Left renal cortex interstitium (tissue), 4 donors: ENCODE data around the gene CES3. TPM values are rescaled to one million over a fixed set of nuclear protein-coding genes. Genes with fewer than 3 reads are reported as not detected.
A peak's percentile ranks its signal among the peaks of the same experiment; 100 is the strongest.
"Not testable (repeated sequence)": the region's sequence is repeated elsewhere in the genome, so short reads cannot be mapped to it uniquely, and the experiment has no call there.

Experiments used
- DNase-seq, 4 donors: peaks; one replicate each; pipeline ENCODE4 v3.0.0-alpha.2; 2013; ENCODE audit warnings: low read depth in 4 of 4, low spot score in 2 of 4, missing footprints in 1 of 4
- polyA plus RNA-seq, 4 donors: library from polyadenylated mRNA; unstranded; fragments of 120-200 nt; gene quantifications; one replicate each; pipeline ENCODE4 v1.2.1, GENCODE V29; 2013; ENCODE audit not compliant: insufficient read length in 4 of 4

The CES3 gene
- polyA plus RNA-seq, 4 donors: 1.3 to 3.7 (median 2.9) TPM

DNA sequence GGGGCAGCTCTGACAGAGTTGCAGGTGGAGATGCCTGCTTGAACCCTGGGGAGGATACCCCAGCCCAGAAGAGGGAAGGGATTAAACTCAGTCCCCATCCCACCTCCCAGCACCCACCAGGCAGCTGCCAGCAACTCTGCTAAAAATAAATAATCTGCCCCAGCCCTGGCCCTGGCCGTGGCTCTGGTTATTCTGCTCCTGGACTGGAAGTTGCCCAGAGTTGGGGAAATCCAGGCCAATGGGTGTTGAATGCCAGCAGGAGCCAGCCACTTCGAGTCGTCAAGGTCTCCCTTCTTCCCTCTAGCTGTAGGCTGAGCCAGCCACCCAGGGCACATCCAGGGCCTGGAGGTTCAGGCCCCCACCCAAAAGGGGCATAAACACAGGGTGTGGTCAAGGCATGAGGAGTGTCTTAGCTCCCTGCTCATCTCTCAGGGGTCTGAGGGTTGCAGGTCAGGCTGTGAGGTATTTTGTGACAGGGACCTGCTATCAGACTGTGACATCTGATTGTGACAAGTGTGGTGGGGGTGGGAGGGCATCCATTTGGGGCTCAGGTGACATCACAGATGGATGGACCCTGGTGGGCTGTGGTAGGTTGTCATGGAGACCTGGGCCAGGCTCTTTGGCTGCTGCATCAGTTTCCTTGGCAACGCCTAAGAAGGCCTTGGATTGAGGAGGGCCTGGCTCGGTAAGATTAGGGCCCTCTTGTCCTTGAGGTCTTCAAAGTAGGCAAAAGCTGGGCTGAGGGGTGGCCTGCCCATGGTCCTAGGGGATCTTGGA, 34.7 kb upstream of the CES3 start:
- no peak for DNase-seq

DNA sequence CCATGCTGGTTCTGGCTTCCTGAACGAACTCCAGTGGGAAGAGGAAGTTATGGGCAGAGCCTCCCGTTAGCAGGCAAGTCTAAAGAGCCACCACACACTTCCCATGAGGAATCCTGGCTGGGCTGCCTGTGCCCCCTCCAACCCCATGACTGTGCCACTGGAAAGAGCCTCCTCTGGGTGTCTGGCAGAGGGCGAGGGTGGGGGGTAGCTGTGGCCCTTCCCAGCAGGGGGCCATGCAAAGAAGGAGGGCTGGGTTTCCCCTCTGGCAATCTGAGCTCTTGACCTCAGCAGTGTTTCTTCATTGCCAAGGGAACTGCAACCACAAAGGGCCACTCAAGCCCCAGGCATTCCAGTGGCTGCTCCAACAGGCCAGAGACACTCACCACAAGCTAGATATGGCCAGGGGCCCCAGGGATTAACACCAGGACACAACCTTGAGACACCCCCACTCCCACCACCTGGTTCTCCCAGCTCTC, 34.1 kb upstream of the CES3 start:
- no peak for DNase-seq

DNA sequence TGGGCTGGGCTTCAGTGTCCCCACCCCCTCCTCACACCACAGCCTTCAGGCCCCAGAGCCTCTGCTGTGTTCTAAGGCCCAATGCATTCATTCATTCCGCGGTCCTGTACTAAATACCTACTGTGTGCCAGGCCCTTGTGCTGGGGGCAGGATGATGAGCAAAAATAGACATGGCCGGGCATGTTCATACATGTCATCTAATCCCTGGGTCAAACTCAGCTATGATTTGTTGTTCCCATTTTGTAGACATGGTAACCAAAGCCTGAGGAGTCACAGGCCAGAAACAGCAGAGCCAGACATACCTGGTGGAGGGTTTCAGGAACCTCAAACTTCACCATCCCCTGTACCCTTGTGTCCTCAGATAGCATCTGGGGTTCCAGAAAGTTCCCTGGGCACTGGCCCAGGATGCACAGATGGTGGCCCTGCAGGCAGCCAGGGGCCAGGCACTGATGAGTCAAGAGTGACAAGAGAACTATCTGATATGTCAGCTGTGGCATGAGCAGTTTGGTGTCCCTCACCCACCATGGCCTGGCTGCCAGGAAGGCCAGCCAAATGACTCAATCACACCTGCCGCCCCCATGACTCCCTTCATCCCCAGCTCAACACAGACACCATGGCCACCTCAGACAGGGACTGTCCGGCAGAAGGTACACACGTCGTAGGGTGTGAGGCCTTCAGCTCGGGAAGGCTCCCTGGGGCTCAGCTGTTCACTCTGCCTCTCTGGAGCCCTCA, 33.0 kb upstream of the CES3 start:
- DNase-seq: no peak

DNA sequence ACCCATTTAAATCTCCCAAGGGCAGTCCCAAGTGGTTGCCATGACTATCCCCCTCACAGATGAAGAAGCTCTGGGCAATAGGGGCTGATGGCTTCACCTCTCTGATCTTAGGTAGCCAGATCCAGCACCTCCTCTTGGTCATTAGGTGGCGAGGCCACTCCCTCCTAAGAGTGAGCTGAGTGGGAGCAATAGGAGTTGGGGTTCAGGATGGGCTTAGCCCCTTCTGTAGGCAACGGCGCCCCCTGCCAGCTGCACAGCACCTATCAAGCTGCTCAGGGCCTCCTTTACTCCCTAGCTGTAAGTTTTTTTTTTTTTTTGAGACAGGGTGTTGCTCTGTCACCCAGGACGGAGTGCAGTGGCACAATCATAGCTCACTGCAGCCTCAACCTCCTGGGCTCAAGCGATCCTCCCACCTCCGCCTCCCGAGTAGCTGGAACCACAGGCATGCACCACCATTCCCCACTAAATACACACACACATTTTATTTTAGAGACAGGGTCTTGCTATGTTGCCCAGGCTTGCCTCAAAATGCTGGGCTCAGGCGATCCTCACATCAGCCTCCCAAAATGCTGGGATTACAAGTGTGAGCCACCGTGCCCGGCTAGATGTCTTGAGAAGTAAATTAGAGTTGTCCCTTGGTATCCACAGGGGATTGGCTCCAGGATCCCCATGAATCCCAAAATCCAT, 32.2 kb upstream of the CES3 start:
- no peak for DNase-seq

DNA sequence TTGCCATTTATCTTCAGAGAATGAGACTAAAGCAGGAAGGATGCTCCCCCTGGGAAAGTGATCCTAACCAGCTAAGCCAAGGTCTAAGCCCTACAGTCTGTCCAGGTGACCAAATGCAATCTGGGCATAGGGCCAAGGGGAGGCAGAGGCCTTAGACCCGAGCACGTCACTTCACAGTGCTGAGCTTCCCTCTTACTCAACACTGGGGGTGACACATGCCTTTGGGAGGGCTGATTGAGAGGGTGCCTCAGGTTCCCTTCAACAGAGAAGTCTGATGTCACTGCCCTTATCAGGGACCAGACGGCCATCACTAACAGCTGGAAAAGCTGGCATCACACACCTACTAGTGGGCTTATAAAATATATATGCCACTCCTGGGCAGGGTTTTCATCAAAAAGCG, 30.9 kb upstream of the CES3 start:
- no peak for DNase-seq

DNA sequence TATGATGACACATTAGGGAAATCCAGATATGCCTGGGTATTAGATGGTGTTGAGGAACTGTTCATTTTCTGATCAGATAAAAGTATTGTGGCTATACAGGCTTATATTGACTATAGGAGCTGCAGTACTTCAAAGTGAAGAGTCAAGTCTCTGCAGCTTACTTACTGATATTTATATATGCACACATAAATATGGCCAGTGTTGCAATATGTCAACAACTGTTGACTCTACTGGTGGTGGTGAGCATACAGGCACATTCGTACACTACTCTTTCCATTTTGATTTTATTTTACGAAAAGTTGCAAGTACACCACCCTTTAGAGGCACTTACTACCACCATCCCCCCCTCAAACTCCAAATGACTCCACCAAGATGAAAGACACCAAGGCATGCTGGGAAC, 29.4 kb upstream of the CES3 start:
- DNase-seq: no peak

DNA sequence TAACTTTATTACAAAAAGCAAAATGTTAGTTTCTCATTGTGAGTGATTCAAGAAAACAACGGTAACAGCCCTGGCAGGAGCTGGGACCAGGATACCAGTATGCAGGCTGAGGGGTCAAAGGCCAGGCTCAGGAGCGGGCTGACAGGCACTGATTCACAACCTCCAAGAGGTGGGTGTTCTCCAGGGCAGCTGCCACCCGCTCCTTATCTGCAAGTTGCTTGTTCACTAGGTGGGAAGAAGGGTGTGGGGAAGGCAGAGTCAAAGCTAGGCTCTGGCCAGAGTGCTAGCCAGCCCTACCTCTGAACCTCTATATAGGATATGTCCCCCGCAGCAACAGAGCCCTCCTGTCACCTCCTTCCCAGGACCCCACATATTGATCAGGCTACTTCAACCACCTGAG, 29.0 kb upstream of the CES3 start:
- no peak for DNase-seq

DNA sequence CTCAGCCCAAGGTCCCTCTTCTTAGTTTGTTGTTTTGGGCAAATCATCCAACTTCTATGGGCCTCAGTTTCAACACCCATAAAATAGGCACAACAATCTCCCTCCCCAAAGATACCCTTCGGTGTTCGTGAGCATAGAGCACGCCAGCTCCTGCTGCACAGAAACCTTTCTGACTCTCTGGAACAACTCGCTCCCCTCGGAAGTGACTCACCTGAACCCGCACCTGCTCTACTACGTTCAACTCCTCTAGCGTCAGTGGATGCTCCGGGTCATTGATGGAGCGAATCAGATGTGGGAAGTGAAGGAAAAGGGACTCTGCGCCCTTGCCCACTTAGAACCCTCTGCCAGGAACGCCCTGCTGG, 27.3 kb upstream of the CES3 start:
- no peak for DNase-seq

DNA sequence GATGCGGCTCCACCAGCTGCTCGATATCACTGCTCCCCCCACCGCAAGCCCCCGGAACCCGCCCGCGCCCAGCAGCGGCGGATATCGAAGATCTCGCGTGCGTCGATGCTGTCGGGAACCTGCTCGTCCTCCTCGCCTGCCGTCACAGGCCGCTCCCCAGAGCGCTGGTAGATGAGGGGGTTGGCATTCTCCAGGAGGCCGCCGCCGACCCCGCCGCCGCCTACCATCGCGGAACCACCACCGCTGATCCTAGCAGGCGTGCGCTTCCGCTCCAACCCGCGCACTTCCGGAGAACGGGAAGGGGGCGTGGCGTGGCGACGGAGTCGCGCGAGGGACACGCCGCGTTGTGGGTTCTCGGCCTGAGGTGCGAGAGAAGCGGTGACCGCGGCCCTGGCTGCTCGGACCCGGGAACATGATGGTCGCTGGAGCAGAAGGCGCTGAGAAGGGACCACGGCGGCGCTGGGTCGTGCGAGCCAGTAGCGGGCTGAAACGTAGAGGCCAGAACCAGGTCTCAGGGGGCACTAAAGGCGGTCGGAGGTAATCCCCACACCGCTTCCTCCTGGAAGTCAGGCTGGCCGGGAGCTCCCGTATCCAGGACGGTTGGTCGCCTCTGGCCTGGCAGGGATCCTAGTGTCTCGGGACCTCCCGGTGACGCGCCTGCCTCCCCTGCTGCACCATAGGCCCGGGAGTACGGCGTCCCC, 26.8 kb upstream of the CES3 start, which contains the start of gene CIAO2B:
Gene CIAO2B, minus strand, starts transcription at position 265 of the 701 bp plus-strand sequence. Its CDS starts 38 bp downstream, at position 227.
- peak in 3 of 4 donors; percentile 77 to 83 (median 79) for DNase-seq

DNA sequence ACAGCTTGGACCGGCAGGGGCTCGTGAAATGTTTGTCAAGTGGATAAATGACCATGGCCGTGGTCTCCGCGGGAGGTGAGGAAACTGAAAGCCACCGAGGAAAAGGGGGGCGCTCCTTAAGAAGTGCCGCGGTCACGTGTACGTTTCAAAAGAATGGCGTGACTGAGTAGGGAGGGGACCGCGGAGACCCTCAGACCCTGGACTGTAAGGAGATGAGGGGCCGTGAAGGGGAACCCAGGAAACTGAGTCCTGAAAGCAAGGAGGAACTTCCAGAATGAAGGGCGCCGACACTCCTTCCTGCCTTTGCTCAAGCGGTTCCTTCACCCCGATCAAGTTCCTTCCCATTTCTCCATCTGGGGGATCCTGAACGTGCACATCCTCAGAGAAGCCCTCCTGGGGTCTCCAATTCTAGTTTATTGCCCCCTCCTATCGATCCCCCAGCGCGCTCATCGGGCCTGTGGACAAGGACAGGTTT, 26.2 kb upstream of the CES3 start:
- not testable (repeated sequence) for DNase-seq

DNA sequence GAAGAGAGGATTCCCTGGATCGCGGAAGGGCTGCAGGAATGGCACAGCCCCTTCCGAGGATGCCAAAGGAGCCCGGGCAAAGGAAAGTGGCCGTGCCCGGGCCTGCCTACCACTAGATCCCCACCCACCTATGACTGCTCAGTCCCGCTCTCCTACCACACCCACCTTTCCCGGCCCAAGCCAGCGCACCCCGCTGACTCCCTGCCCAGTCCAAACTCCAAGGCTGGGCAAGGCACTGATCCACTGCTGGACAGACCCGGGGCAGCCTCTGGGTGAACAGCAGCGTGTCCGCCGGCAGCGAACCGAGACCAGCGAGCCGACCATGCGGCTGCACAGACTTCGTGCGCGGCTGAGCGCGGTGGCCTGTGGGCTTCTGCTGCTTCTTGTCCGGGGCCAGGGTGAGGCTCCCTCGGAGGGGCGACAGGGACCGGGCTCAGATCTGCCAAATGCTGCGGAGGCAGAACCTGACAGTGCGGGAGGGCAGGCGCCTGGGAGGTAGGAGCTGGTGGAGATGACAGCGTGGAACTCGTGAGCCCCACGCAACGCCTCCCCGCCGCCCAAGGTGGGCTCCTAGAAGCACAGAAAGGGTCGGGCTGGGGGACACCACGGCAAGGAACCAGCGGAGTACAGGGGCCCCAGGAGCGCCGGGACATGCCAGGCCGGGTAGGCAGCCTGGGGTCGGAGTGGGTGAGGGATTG, 25.6 kb upstream of the CES3 start, which contains the start of gene CES2:
Gene CES2, plus strand, starts transcription at position 203 of the 698 bp plus-strand sequence. Its CDS starts 120 bp downstream, at position 323.
- no peak for DNase-seq

DNA sequence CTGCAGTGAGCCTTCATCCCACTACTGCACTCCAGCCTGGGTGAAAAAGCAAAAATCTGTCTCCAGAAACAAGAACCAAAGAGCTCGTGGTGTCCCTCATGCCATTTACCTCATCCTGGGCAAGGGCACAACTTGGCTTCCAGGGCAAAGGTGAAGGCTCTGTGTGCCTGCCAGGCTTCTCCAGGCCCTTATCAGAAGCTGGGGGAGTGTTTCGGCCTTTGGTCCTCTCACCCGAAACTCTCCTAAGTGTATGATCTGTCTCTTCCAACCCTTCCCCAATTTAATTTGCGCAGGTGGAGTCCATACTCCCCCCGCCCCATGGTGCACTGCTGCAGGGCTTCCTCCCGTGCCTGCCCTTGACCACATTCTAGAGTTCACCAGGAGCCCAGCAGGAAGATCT, 24.6 kb upstream of the CES3 start:
- no peak for DNase-seq

DNA sequence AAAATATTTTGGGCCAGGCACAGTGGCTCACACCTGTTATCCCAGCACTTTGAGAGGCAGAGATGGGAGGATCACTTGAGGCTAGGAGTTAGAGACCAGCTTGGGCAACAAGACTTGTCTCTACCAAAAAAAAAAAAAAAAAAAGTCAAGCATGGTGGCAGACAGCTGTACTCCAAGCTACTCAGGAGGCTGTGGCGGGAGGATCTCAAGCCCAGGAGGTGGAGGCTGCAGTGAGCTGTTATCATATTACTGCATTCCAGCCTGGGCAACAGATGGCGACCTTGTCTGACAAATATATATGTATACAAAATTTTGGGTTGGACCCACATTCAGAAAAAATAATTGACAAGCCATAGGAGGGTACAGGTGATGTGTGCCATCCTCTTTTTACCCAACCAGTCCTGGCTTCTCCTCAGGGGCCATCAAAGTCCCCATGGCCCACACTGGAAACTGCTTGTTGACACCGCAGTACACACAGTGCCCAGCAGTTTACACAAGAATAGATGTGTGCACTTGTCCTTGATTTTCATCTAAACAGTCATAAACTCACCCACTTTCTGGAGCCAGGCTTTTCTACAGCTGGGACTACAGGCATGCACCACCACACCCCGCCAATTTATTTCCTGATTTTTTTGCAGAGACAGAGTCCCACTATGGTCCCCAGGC, 24.0 kb upstream of the CES3 start:
- DNase-seq: no peak

DNA sequence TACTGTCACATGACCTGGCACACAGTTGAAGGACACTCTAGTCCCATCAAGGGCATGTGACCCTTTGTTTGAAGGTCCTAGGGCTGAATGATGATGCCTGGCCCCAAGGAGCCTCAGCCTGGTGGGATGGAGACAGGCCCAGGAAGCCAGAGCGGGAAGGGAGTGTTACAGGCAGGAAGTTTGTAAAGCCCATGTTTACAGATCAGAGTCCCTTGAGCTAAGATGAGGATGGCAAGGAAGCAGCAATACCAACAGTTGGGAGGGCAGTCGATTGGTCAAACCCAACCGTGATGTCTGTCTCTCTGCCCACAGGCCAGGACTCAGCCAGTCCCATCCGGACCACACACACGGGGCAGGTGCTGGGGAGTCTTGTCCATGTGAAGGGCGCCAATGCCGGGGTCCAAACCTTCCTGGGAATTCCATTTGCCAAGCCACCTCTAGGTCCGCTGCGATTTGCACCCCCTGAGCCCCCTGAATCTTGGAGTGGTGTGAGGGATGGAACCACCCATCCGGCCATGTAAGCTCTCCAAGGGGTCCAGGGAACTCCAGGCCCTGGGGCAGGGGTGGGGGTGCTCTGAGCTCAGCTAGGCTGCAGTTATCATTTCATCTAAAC, 23.2 kb upstream of the CES3 start:
- no peak for DNase-seq

DNA sequence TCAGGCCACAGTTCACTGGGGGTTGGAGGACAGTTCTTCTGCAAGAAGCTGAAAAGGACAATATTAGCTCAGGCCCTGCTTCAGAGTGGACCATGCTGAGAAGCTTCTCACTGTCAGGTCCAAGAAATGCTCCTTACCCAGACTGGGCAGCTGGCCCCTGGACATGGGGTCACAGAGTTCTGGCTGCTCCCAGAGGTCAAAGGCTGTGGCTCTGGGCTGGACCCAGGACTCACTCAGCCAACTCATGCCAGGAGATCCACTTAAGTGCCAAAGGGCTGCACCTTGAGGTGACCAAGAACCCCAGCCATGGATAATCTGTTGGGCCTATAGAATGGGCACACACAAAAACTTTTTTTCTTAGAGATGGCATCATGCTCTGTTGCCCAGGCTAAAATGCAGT, 21.7 kb upstream of the CES3 start:
- no peak for DNase-seq

DNA sequence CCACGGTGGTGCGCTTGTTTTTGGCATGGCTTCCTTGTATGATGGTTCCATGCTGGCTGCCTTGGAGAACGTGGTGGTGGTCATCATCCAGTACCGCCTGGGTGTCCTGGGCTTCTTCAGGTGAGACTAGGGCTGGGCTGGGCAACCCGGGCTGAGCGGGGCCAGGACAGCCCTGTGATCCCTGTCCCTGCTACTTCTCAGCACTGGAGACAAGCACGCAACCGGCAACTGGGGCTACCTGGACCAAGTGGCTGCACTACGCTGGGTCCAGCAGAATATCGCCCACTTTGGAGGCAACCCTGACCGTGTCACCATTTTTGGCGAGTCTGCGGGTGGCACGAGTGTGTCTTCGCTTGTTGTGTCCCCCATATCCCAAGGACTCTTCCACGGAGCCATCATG, 20.8 kb upstream of the CES3 start:
- DNase-seq: no peak

DNA sequence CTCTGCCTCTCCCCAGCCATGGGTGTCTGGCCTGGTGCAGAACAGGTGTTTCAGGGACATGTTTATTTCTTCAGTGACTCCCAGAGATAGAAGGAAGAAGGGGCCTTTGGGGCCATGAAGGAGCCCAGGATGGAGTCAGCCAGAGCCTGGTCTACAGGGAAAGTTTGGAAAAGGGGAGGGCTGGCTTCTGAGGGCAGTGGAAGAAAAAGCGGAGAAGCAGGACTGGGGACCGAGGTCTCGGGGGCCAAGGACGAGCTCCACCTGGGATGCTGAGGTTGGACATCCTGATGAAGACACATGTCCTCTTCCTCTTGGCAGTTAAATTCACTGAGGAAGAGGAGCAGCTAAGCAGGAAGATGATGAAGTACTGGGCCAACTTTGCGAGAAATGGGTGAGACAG, 18.1 kb upstream of the CES3 start:
- no peak for DNase-seq

DNA sequence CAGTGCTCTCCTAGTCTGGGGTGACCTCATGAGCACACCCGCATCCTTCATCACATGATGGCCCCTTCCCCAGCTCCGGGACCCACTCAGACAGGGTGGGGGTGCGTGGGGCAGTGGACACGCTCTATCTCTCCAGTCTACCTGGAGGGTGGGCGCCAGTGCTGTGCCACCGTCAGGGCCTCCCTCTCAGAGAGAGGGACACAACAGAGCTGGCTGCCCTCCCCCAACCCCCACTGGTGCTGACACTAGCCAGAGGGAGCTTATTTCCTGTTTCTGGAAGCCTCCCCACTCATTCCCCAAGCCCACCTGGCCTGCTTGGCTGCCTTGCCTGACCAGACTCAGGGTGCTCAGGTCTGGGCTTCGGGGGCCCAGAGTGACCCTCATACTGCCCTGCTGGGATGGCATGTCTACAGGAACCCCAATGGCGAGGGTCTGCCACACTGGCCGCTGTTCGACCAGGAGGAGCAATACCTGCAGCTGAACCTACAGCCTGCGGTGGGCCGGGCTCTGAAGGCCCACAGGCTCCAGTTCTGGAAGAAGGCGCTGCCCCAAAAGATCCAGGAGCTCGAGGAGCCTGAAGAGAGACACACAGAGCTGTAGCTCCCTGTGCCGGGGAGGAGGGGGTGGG, 17.5 kb upstream of the CES3 start:
- DNase-seq: no peak

DNA sequence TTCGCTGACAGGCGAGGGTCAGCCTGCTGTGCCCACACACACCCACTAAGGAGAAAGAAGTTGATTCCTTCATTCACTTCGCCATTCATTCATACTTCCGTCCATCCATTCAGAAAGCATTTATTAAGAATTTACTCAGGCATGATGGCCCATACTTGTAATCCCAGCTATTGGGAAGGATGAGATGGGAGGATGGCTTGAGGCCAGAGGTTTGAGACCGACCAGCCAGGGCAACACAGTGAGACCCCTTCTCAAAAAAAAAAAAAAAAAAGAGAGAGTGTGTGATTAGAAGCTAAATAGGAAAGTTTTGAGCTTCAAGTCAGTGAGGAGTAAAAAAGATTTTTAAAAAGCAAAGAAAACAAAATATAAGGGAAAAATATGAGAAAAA, 17.0 kb upstream of the CES3 start:
- DNase-seq: no peak
